ENCODE data around the gene LTB4R2. TPM values are rescaled to one million over a fixed set of nuclear protein-coding genes. Genes with fewer than 3 reads are reported as not detected.

The LTB4R2 gene
- total RNA-seq (2014; rRNA removed; shearing (Covaris generic)) = 3.1 and 10.1 TPM in 2 replicates

GRCh38 chr14:24309538-24310264, at the start of gene LTB4R2:
Gene LTB4R2, plus strand, starts transcription at chr14:24310140. Its CDS starts 525 bp downstream, at chr14:24310665.
- H3K9me3 ChIP-seq (replicated peaks) = no peaks in the 10 kb centered on the region
- H3K27me3 ChIP-seq (replicated peaks) = no peaks in the 10 kb centered on the region
- H3K27ac ChIP-seq = no peak within 1 kb of the TSS
- DNase-seq (ENCODE audit: low read depth in 1 of 2, low spot score in 2 of 2) = no peak
- H3K4me1 ChIP-seq (replicated peaks) = no peaks in the 10 kb centered on the region
- peaks cover 36% of the 10 kb centered on the region for H3K36me3 ChIP-seq
- no peak within 1 kb of the TSS for H3K4me3 ChIP-seq

DNA sequence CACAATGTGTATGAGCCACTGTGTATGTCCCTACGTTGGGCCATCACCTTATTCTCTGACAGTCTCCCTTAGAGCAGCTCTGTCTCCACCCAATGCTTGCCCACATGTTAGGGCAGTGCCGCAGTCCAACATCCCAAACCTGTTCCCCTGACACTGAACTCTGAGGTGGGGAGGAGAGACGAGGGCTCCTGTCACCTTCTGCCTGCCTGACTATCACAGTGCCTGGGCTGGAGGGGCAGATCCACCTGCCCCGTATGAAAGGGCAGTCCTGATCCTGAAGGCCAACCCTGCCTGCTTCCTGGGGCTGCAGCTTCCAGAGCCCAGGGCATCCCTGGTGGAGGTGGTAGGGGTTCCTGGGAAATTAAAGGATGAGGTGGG, 49.2 kb upstream of the LTB4R2 start:
- Histone ChIP-seq H3K4me1 (replicated peaks) (peaks cover 8% of the 10 kb centered on the region), H3K4me3 (no peak overlapping the region), H3K36me3 (no peaks in the 10 kb centered on the region), H3K9me3 (replicated peaks) (no peaks in the 10 kb centered on the region), H3K27me3 (replicated peaks) (no peaks in the 10 kb centered on the region), H3K27ac (no peak overlapping the region)
- no peak for DNase-seq (ENCODE audit: low read depth in 1 of 2, low spot score in 2 of 2)

DNA sequence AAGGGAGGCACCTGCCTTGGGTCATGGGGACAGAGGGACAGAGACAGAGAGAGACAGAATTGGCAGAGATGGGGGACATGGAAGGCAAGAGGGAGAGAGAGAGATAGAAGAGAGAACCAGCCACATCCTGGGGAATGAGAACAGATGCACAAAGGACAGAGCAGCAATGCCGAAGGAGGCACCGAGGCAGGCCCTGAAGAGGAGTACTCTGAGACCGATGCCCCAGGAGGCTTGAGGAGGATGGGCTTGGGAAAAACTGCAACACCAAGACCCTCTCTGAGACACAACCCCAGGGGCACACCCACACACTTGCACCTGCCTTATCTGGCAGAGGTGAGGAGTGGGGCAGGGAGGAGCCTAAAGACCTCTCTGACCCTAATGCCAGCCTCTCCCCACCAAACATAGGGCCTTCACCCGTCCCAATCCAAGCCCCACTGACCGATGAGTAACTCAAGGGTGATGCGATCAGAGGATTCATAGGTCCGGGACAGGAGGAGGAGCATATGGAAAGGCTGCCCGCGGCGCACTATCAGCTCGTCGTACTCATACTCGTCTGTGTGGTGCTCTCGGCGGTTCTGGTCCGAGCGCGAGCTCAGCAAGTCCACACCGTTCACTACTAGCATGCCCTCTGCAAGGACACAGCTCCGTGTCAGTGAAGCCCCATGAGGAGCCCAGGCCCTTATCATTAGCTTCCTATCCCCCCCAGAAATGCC, 48.5 kb upstream of the LTB4R2 start:
- Histone ChIP-seq H3K4me1 (replicated peaks) (peaks cover 8% of the 10 kb centered on the region), H3K4me3 (no peak overlapping the region), H3K36me3 (no peaks in the 10 kb centered on the region), H3K9me3 (replicated peaks) (no peaks in the 10 kb centered on the region), H3K27ac (no peak overlapping the region), H3K27me3 (replicated peaks) (no peaks in the 10 kb centered on the region)
- no peak for DNase-seq (ENCODE audit: low read depth in 1 of 2, low spot score in 2 of 2)

- DNase-seq (ENCODE audit: low read depth in 1 of 2, low spot score in 2 of 2) = no peak
- no peak overlapping the region for H3K27ac ChIP-seq
- H3K4me3 ChIP-seq = no peak overlapping the region
- no peaks in the 10 kb centered on the region for H3K36me3 ChIP-seq
- no peaks in the 10 kb centered on the region for H3K27me3 ChIP-seq (replicated peaks)
- H3K4me1 ChIP-seq (replicated peaks) = peaks cover 8% of the 10 kb centered on the region
- no peaks in the 10 kb centered on the region for H3K9me3 ChIP-seq (replicated peaks)
Observed at GRCh38 chr14:24261969-24262327, 48.0 kb upstream of the LTB4R2 start.

GRCh38 chr14:24262821-24263733, 46.9 kb upstream of the LTB4R2 start, which contains the start of gene TGM1:
Gene TGM1, minus strand, starts transcription at chr14:24263177. Its CDS starts 825 bp downstream, at chr14:24262352.
- Histone ChIP-seq H3K4me1 (replicated peaks) (peaks cover 8% of the 10 kb centered on the region), H3K4me3 (no peak within 1 kb of the TSS), H3K36me3 (no peaks in the 10 kb centered on the region), H3K9me3 (replicated peaks) (no peaks in the 10 kb centered on the region), H3K27me3 (replicated peaks) (no peaks in the 10 kb centered on the region), H3K27ac (no peak within 1 kb of the TSS)
- no peak for DNase-seq (ENCODE audit: low read depth in 1 of 2, low spot score in 2 of 2)

GRCh38 chr14:24263848-24264247, 46.1 kb upstream of the LTB4R2 start:
- Histone ChIP-seq H3K4me3 (no peak overlapping the region), H3K27me3 (replicated peaks) (no peaks in the 10 kb centered on the region), H3K27ac (no peak overlapping the region), H3K36me3 (no peaks in the 10 kb centered on the region), H3K9me3 (replicated peaks) (no peaks in the 10 kb centered on the region), H3K4me1 (replicated peaks) (peaks cover 7% of the 10 kb centered on the region)
- no peak for DNase-seq (ENCODE audit: low read depth in 1 of 2, low spot score in 2 of 2)

- H3K4me3 ChIP-seq = no peak overlapping the region
- no peak for DNase-seq (ENCODE audit: low read depth in 1 of 2, low spot score in 2 of 2)
- H3K4me1 ChIP-seq (replicated peaks) = peaks cover 3% of the 10 kb centered on the region
- no peak overlapping the region for H3K27ac ChIP-seq
- H3K27me3 ChIP-seq (replicated peaks) = no peaks in the 10 kb centered on the region
- H3K9me3 ChIP-seq (replicated peaks) = no peaks in the 10 kb centered on the region
- H3K36me3 ChIP-seq = no peaks in the 10 kb centered on the region
Observed at GRCh38 chr14:24264298-24264697, 45.6 kb upstream of the LTB4R2 start.

DNA sequence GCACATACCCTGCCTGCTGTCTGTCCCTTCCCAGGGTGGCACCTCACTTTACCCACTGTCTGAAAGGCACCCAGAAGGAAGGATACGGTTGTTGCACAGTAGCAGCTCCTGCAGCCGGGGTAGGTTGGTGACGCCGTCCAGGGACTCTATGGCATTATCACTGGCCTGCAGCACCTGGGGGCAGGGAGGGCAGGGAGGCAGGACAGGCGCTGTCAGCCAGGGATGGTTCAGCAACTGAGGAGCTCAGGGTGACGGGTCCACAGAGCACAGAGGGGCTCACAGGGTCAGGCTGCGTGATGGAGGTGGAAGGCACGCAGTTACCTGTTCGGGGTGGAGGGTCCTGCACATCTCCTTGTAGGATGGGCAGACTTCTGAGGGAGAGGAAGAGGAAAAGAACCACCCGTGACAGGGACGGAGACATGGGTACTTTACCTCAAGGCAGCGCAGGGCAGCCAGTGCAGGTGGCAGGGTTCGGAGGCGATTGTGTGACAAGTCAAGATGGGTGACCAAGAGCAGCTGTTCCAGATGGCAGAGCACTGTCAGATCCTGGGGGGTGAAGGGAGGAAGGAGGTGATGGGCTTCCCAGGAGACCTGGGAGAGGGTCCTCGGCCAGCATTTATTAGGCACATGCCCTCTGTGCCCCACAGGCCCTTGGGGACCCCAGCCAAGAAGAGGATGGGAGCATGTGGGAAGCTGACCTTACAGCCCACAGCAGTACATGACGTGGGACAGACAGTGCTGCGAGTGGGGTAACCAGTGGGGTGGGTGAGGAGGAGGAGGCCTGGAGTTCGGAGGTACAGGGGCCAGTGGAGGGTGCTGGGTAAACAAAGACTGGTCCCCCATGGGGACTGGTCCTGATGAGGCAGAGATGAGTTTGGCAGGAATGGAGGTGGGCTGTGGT, 43.3 kb upstream of the LTB4R2 start:
- no peaks in the 10 kb centered on the region for H3K9me3 ChIP-seq (replicated peaks)
- H3K36me3 ChIP-seq = peaks cover 3% of the 10 kb centered on the region; the same call in 1 of the 2 replicates
- no peak overlapping the region for H3K4me3 ChIP-seq
- no peak overlapping the region for H3K27ac ChIP-seq
- no peak for DNase-seq (ENCODE audit: low read depth in 1 of 2, low spot score in 2 of 2)
- H3K27me3 ChIP-seq (replicated peaks) = no peaks in the 10 kb centered on the region
- H3K4me1 ChIP-seq (replicated peaks) = peaks cover 7% of the 10 kb centered on the region

- Histone ChIP-seq H3K36me3 (peaks cover 3% of the 10 kb centered on the region; the same call in 1 of the 2 replicates), H3K9me3 (replicated peaks) (no peaks in the 10 kb centered on the region), H3K27ac (no peak overlapping the region), H3K4me1 (replicated peaks) (peaks cover 10% of the 10 kb centered on the region), H3K4me3 (no peak overlapping the region), H3K27me3 (replicated peaks) (no peaks in the 10 kb centered on the region)
- DNase-seq (ENCODE audit: low read depth in 1 of 2, low spot score in 2 of 2) = no peak
Observed at GRCh38 chr14:24267516-24267915, 42.4 kb upstream of the LTB4R2 start.

DNA sequence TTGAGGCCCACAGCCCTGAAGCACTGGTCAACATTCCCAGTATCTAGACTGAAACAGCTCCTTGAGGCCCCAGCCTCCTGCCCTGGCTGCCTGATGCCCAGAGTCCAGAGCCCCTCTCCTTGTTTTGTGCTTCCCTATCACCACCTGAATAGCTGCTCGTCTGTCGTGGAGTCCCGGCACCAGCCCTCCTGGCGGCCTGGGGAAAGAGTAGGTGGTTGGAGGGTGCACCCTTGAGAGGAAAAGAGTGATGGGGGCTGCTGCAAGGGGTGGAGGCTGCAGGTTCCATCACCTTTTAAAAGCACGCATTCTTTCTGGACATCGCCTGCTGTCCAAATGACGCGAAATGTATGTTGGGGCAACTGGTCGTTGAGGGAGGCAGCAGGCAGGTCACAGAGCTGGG, 41.7 kb upstream of the LTB4R2 start:
- H3K4me1 ChIP-seq (replicated peaks) = peaks cover 10% of the 10 kb centered on the region
- no peak overlapping the region for H3K27ac ChIP-seq
- peaks cover 3% of the 10 kb centered on the region; the same call in 1 of the 2 replicates for H3K36me3 ChIP-seq
- no peaks in the 10 kb centered on the region for H3K27me3 ChIP-seq (replicated peaks)
- H3K9me3 ChIP-seq (replicated peaks) = no peaks in the 10 kb centered on the region
- no peak for DNase-seq (ENCODE audit: low read depth in 1 of 2, low spot score in 2 of 2)
- H3K4me3 ChIP-seq = no peak overlapping the region

DNA sequence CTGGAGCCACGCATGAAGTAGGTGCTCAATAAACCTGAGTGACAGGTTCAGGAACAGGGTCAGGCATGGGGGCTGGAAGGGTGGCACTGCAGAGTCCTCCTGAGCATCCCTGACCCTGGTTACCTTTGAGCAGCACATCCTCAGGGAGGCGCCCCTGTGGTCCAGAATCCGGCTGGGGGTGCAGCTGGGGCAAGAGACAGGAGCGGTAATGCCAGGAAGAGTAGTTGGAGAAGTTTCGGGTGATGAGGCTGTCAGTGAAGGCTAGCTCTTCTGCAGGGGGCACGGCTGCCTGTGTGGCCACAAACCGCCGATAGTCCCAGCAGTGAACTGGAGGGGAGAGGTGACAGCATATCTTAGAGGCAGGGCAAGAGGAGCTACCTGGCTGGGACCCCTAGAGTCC, 40.6 kb upstream of the LTB4R2 start:
- Histone ChIP-seq H3K9me3 (replicated peaks) (no peaks in the 10 kb centered on the region), H3K27ac (no peak overlapping the region), H3K36me3 (peaks cover 3% of the 10 kb centered on the region; the same call in 1 of the 2 replicates), H3K4me1 (replicated peaks) (peaks cover 10% of the 10 kb centered on the region), H3K27me3 (replicated peaks) (no peaks in the 10 kb centered on the region), H3K4me3 (no peak overlapping the region)
- DNase-seq (ENCODE audit: low read depth in 1 of 2, low spot score in 2 of 2) = no peak

- peaks cover 3% of the 10 kb centered on the region; the same call in 1 of the 2 replicates for H3K36me3 ChIP-seq
- H3K9me3 ChIP-seq (replicated peaks) = no peaks in the 10 kb centered on the region
- H3K27me3 ChIP-seq (replicated peaks) = no peaks in the 10 kb centered on the region
- no peak for DNase-seq (ENCODE audit: low read depth in 1 of 2, low spot score in 2 of 2)
- H3K4me1 ChIP-seq (replicated peaks) = peaks cover 10% of the 10 kb centered on the region
- no peak overlapping the region for H3K27ac ChIP-seq
- no peak overlapping the region for H3K4me3 ChIP-seq
Observed at GRCh38 chr14:24269910-24270536, 39.9 kb upstream of the LTB4R2 start.
